Superior temporal gyrus (tissue), 1 donor: ENCODE measurements around the gene LTBP1.

Experiments
- DNase-seq: peaks from one replicate; pipeline ENCODE4 v3.0.0-alpha.2; 2016; ENCODE audit errors: extremely low spot score

LTBP1 gene

GRCh38 chr2:33196700-33197099, 249.9 kb downstream of the LTBP1 start:
- DNase-seq: no peak

GRCh38 chr2:33197198-33197938, 250.6 kb downstream of the LTBP1 start:
- no peak for DNase-seq

- DNase-seq: no peak
These were observed 256.1 kb downstream of the LTBP1 start for GRCh38 chr2:33202641-33203522.

DNA sequence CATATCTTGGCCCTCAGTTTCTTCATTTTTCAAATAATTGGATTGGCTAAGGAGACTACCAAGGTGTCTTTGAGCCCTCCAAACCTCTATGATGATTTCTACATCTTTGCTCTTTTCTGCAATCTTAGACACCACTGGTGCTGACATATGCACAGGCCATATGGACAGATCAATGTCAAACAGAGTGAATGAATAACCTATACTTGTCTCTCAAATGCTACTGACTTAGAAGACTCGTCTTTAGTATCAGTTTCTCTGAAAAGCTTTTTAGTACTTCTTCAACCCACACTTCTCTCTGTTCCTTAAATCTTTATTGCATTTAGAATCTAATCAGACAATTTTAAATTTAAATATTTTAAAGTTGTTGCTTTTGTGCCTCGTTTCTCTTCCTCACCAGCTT, 258.2 kb downstream of the LTBP1 start:
- no peak for DNase-seq

- no peak for DNase-seq
These were observed 259.1 kb downstream of the LTBP1 start for GRCh38 chr2:33205693-33206434.

DNA sequence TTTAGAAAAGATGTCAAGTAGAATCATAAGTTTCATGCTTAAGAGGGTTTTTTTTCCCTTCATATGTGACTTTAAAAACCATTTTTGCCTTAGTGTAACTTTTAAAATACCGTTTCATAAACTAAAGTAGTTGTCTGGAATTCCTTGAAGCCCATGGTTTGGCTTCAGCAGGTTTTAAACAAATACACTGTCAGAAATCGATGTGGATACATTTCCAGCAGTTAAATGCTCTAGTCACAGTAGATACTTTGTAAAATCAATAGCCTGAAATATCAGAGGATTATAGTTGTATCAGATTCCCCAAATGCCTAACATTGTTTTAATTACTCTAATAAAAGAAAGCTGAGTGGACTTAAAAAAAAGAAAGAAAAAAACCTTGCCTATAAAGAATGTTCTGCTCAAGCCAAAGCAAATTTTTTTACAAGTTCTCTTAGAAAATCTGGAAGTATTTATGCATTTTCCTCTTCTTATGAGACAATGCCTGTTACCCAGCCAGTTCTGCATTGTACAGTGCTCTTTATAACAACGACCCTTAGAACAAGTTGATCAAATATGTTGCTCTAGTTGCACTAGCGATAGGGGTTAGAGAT, 260.5 kb downstream of the LTBP1 start:
- DNase-seq: no peak

DNA sequence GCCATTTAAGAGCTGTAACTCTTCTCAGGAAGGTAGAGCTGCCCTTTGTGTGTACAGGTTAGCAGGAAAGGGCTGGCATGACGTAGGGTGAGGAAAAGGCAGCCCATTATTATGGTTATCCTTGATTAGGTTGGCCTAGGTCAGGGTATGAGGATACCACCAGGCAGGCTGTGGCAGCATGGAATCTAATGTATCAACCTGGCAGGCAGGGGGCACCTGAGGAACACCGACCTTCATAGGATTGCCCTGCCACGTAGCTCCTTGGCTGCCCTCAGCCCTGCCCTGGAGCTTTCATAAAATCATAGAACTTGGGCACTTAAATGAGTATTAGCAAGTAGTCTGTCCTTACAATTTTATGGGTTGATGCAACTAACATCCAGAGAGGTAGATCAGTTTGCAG, 261.6 kb downstream of the LTBP1 start:
- DNase-seq: no peak

- no peak for DNase-seq
These were observed 263.2 kb downstream of the LTBP1 start for GRCh38 chr2:33209976-33210375.

DNA sequence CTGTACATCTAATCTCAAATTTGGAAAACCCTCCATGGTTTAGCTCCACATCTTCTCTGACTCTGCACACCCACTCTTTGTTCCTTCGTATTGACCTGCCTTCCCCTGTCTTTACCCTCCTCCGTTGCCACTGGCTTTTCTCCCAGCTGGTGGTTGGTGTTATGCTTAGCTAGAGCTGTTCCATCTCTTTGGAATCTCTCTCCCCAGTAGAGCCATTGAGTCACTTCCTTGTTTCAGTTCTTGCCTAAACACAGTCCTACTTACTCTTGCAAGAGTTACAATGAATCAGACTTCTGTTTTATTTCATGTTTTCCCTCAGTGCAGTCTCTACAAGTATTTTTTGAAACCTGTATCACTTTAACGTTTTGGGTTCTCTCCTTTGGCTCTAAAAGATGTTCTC, 263.9 kb downstream of the LTBP1 start:
- DNase-seq: peak; percentile 21

GRCh38 chr2:33212151-33212550, 265.4 kb downstream of the LTBP1 start:
- DNase-seq: no peak

DNA sequence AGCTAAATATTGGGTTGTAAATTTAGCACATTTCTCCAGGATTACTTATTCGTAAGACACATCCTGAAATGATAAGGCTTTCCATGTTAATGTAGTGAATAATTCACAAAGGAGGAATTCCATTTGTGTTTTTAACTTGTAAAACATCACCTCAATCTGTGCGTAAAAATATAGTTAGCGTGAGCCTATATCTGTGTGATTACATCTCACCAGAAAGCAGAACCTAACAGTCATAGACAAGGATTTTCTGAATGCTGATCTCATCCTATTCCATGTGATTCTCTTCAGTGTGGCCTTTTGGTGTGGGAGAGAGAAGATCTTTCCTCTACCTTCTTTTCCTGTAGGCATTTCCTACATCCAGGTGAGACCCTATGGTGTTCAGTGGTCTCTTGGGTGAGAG, 266.5 kb downstream of the LTBP1 start:
- DNase-seq: no peak

GRCh38 chr2:33213648-33214047, 266.9 kb downstream of the LTBP1 start:
- DNase-seq: no peak

DNA sequence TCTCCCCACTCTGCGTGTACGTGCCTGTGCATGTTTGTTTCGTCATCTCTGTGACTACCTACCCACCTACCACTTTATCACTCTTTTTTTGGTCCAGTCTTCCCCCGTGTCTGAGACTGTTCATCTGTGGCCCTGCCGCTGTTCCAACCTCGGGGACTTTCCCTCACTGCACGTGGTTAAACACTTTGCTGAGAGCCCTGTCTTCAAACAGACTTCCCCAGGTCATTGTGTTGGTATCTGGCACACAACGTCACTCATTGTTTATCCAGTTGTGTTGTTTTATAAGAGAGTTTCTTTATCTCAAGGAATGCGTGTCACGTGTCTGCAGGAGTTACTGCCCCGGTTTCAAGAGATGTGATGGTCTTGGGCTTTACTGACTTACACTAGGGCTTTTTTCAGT, 267.7 kb downstream of the LTBP1 start:
- no peak for DNase-seq

GRCh38 chr2:33214857-33215256, 268.1 kb downstream of the LTBP1 start:
- DNase-seq: no peak

GRCh38 chr2:33215299-33215698, 268.5 kb downstream of the LTBP1 start:
- DNase-seq: no peak

DNA sequence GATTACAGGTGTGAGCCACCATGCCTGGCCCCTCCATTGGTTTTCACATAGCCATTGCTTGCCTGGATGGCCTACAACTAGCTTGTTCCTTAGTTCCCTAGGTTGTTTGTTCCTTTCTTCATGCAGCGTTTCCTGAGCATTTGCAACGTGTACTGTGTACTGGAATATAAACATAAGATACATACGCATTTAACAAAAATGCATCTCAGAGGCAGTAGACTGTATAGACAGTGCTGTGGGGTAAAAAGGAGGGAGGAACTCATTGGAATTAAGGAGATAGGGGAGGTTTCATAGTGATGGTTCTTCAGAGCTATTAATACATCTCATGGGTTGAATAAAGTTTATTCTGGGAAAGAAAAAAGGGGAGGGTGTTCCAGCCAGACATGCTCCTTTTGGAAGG, 269.2 kb downstream of the LTBP1 start:
- no peak for DNase-seq

- DNase-seq: no peak
These were observed 269.9 kb downstream of the LTBP1 start for GRCh38 chr2:33216508-33217182.

GRCh38 chr2:33217406-33217805, 270.7 kb downstream of the LTBP1 start:
- no peak for DNase-seq

GRCh38 chr2:33219114-33219513, 272.4 kb downstream of the LTBP1 start:
- no peak for DNase-seq

DNA sequence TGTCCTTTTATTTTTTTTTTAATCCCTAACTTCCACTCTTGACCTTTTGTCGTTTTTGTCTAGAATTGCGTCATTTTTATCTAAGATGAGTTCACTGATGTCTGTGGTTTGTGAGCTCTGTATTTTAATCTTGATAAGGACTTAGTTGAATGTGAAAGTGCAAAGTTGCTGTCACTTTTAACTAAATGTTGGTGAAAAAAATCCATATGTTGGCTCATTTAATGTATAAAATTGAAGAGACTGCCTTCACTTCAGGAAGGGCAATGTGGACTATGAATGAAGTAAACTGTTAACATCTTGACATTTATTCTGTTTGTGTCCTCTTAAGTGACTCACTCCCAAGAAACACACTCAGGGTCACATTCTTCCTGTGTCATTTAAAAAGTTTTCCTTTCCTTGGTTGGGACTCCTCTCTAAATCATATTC, 273.1 kb downstream of the LTBP1 start:
- no peak for DNase-seq

DNA sequence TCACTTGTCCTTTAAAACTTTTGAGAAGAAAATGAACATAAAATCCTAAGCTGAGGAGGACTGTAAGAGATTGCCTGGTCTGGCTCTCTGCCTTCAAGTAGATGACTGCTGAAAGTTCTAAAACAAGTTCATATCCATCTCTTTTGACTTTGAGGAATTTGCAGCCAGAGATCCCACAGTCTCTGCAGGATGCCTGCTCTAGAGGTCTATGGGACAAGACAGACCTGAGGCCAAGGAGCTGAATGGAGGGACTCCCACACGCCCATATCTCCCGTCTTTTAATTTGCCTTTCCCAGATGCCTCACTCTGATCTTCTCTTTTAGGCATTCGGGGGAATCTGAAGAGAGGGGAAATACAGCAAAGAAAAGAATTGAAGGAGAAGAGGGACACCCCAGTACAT, 273.8 kb downstream of the LTBP1 start:
- no peak for DNase-seq
